GM12878 (cell line): ENCODE measurements around the gene PDE4DIP. TPM values are rescaled to one million over a fixed set of nuclear protein-coding genes. Genes with fewer than 3 reads are reported as not detected.
"Not testable (repeated sequence)": the region's sequence is repeated elsewhere in the genome, so short reads cannot be mapped to it uniquely, and the experiment has no call there.

Source experiments
- ATAC-seq: fragments of 200-7000 bp; cut with Tn5 transposase; 3 replicates; pipeline ENCODE4 v1.9.1; 2020; ENCODE audit warnings: mild to moderate bottlenecking, moderate library complexity
- BruUV-seq: library from RNA; stranded (reverse); fragments of 400-500 nt; replicated peaks from 2 replicates; lab custom pipeline; 2021; lab: Mats Ljungman, UMichigan
- CTCF ChIA-PET: fragments of 300-600 bp; sonication (Branson Sonifier 250); formaldehyde crosslinking; extraction: SDS; loops from one replicate; lab custom pipeline; 2021; ENCODE audit warnings: inconsistent platforms; lab: Yijun Ruan, JAX
- POLR2A ChIA-PET: fragments of 350-600 bp; formaldehyde crosslinking; extraction: SDS; loops from one replicate; lab custom pipeline; 2021; ENCODE audit warnings: inconsistent platforms; lab: Charles Lee
- RAD21 ChIA-PET: fragments of 300-600 bp; sonication (Branson Sonifier 250); formaldehyde crosslinking; loops from one replicate; lab custom pipeline; 2023; ENCODE audit warnings: antibody characterized with exemption; ENCODE audit not compliant: unreplicated experiment; lab: Charles Lee
- SMC1A ChIA-PET: fragments of 300-600 bp; sonication (Branson Sonifier 250); formaldehyde crosslinking; loops from one replicate; lab custom pipeline; 2023; ENCODE audit not compliant: unreplicated experiment, uncharacterized antibody; lab: Charles Lee
- DNase-seq: peaks from one replicate; pipeline ENCODE4 v3.0.0-alpha.2; 2011; ENCODE audit warnings: low read depth, low spot score
- FAIRE-seq: peaks from 3 replicates; lab custom pipeline; 2011; peaks lifted over from hg19 to GRCh38; lab: Jason Lieb, UNC
- H2AFZ ChIP-seq: 2 replicates; pipeline ENCODE4 v1.6.0; 2011; ENCODE audit warnings: low read depth, low read length, control low read depth; ENCODE audit not compliant: control insufficient read depth
- H3K27ac ChIP-seq: 2 replicates; pipeline ENCODE4 v1.5.1; 2011; ENCODE audit warnings: control low read depth; ENCODE audit not compliant: control insufficient read depth, insufficient read depth
- H3K27me3 ChIP-seq, 2 experiments: replicated peaks in 1 of 2; 2 replicates each; pipeline versions ENCODE4 v1.6.0 to v1.6.1; 2011; ENCODE audit warnings: low read length in 1 of 2; ENCODE audit not compliant: control insufficient read depth in 2 of 2, insufficient read depth in 2 of 2
- H3K36me3 ChIP-seq, 2 experiments: 2 replicates each; pipeline ENCODE4 v1.5.1; 2011; ENCODE audit warnings: low read length in 1 of 2; ENCODE audit not compliant: control insufficient read depth in 2 of 2, insufficient read depth in 2 of 2
- H3K4me1 ChIP-seq: 2 replicates; pipeline ENCODE4 v1.6.1; 2011; ENCODE audit warnings: mild to moderate bottlenecking, low read length, moderate library complexity, mixed read lengths; ENCODE audit not compliant: control insufficient read depth, insufficient read depth
- H3K4me2 ChIP-seq: 2 replicates; pipeline ENCODE4 v1.6.0; 2011; ENCODE audit warnings: control low read depth; ENCODE audit not compliant: control insufficient read depth, insufficient read depth
- H3K4me3 ChIP-seq: fragments of 200-600 bp; sonication (generic); 2 replicates; pipeline ENCODE4 v1.5.1; 2016
- H3K79me2 ChIP-seq: 2 replicates; pipeline ENCODE4 v1.6.0; 2011; ENCODE audit warnings: low read length; ENCODE audit not compliant: control insufficient read depth, insufficient read depth
- H3K9ac ChIP-seq: 2 replicates; pipeline ENCODE4 v1.8.0; 2011; ENCODE audit warnings: low read length, control low read depth, mixed read lengths; ENCODE audit not compliant: control insufficient read depth, insufficient read depth
- H3K9me3 ChIP-seq: replicated peaks from 3 replicates; pipeline ENCODE4 v1.5.1; 2011; ENCODE audit warnings: mild to moderate bottlenecking, low read length; ENCODE audit not compliant: control insufficient read depth, insufficient read depth
- H4K20me1 ChIP-seq: 2 replicates; pipeline ENCODE4 v1.6.0; 2011; ENCODE audit not compliant: control insufficient read depth, insufficient read depth
- WGBS: methylation state at CpG from one replicate; pipeline ENCODE4 v1.1.6; 2016; ENCODE audit warnings: low lambda C conversion rate; ENCODE audit not compliant: insufficient replicate concordance, insufficient coverage; ENCODE audit errors: missing lambda C conversion rate; 5-methylcytosine and 5-hydroxymethylcytosine counted together
- in situ Hi-C: fragments of 300-500 bp; cut with MboI; formaldehyde crosslinking; loops from 9 replicates; pipeline ENCODE4 v1.14.3; 2018; ENCODE audit warnings: mixed read lengths
- intact Hi-C: fragments of 100-400 bp; cut with micrococcal nuclease; formaldehyde crosslinking; loops from one replicate; pipeline ENCODE4 v1.14.2; 2022; ENCODE audit not compliant: unreplicated experiment
- polyA plus RNA-seq, 11 experiments: library from polyadenylated mRNA; depleted of rRNA in 4 of 11; unstranded in 6 of 11; stranded (reverse) in 5 of 11; fragments of >200 nt; fragmentation: Nextera tagmentation in 4 of 11; fragmentation: Illumina TruSeq in 1 of 11; extraction: Ambion mirVana in 4 of 11; extraction: Trizol in 1 of 11; gene quantifications; 1 replicate in 1 of 11; 2 replicates in 10 of 11; pipeline versions ENCODE4 v1.2.1 to v1.2.3, GENCODE V29; 2011 to 2016; ENCODE audit warnings: inconsistent platforms in 2 of 11, missing spikeins in 2 of 11, low read depth in 1 of 11
- total RNA-seq, 4 experiments: library from RNA; depleted of rRNA in 3 of 4; stranded (reverse); fragments of >200 nt in 3 of 4; fragmentation: Illumina TruSeq in 1 of 4; extraction: Trizol in 1 of 4; gene quantifications; 2 replicates each; pipeline versions ENCODE4 v1.2.1 to v1.2.3, GENCODE V29; 2013 to 2021

The PDE4DIP gene
- total and polyA plus RNA-seq, 10 of the 15 experiments (the other 5 are each of a cell fraction or from before 2014, with no cell fraction given) = 3.5 to 9.0 (median 5.4) TPM

GRCh38 chr1:148953730-148954129 lies 109.5 kb downstream of the PDE4DIP start:
- H3K36me3 ChIP-seq, FAIRE-seq, H2AFZ ChIP-seq, in situ Hi-C loops, H3K4me1 ChIP-seq, DNase-seq, POLR2A ChIA-PET, ATAC-seq, BruUV-seq, H3K27ac ChIP-seq, CTCF ChIA-PET, H3K9ac ChIP-seq, H4K20me1 ChIP-seq, H3K79me2 ChIP-seq, H3K27me3 ChIP-seq, H3K9me3 ChIP-seq, RAD21 ChIA-PET, SMC1A ChIA-PET, intact Hi-C loops: not testable (repeated sequence)
- Histone ChIP-seq H3K4me2 (0 out of 2 replicates have a peak overlapping the region, but pooled peaks have one; percentile 48), H3K4me3 (0 out of 2 replicates have a peak overlapping the region, but pooled peaks have one; percentile 44)
- 96% methylated on average over 6 of the region's 7 CpGs for WGBS

GRCh38 chr1:148958343-148958742 lies 114.1 kb downstream of the PDE4DIP start:
- in situ Hi-C loops, SMC1A ChIA-PET, FAIRE-seq: not testable (repeated sequence)

GRCh38 chr1:148960212-148961000 lies 116.2 kb downstream of the PDE4DIP start:
- 100% methylated on average over 1 of the region's 4 CpGs for WGBS
- SMC1A ChIA-PET, H2AFZ ChIP-seq, H3K4me3 ChIP-seq, RAD21 ChIA-PET, H3K27me3 ChIP-seq, H3K4me1 ChIP-seq, H3K27ac ChIP-seq, intact Hi-C loops, BruUV-seq, DNase-seq, POLR2A ChIA-PET, H3K9ac ChIP-seq, H3K79me2 ChIP-seq, FAIRE-seq, H4K20me1 ChIP-seq, H3K4me2 ChIP-seq, CTCF ChIA-PET, H3K9me3 ChIP-seq, ATAC-seq, H3K36me3 ChIP-seq, in situ Hi-C loops: not testable (repeated sequence)

More at GRCh38 chr1:148958343-148958742, 114.1 kb downstream of the PDE4DIP start:
- H2AFZ ChIP-seq, POLR2A ChIA-PET, H3K9me3 ChIP-seq, H3K79me2 ChIP-seq, H4K20me1 ChIP-seq, intact Hi-C loops, H3K27ac ChIP-seq, H3K4me1 ChIP-seq, RAD21 ChIA-PET, H3K4me2 ChIP-seq, H3K4me3 ChIP-seq, H3K36me3 ChIP-seq, H3K27me3 ChIP-seq, BruUV-seq, CTCF ChIA-PET, H3K9ac ChIP-seq, DNase-seq: not testable (repeated sequence)
- ATAC-seq = peak; percentile 49

GRCh38 chr1:148962127-148962857 lies 118.1 kb downstream of the PDE4DIP start:
- intact Hi-C loops, POLR2A ChIA-PET, ATAC-seq, in situ Hi-C loops, H3K27me3 ChIP-seq, H3K79me2 ChIP-seq, H3K4me1 ChIP-seq, H3K4me3 ChIP-seq, SMC1A ChIA-PET, H3K36me3 ChIP-seq, H3K9ac ChIP-seq, H4K20me1 ChIP-seq, H3K27ac ChIP-seq, H2AFZ ChIP-seq, H3K9me3 ChIP-seq, DNase-seq, H3K4me2 ChIP-seq, CTCF ChIA-PET, FAIRE-seq, RAD21 ChIA-PET, BruUV-seq: not testable (repeated sequence)
- 97% methylated on average over 3 of the region's 6 CpGs for WGBS
